NCI-H1417 (cell line): Measurements from ENCODE around the gene UNC5B.
A peak's percentile ranks its signal among the peaks of the same experiment; 100 is the strongest.
"Not testable (repeated sequence)": the region's sequence is repeated elsewhere in the genome, so short reads cannot be mapped to it uniquely, and the experiment has no call there.

ENCODE experiments used
- DNase-seq, 3 experiments: peaks; one replicate each; lab custom pipeline; 2025; lab: John Stamatoyannopoulos, UW

Gene UNC5B

DNA sequence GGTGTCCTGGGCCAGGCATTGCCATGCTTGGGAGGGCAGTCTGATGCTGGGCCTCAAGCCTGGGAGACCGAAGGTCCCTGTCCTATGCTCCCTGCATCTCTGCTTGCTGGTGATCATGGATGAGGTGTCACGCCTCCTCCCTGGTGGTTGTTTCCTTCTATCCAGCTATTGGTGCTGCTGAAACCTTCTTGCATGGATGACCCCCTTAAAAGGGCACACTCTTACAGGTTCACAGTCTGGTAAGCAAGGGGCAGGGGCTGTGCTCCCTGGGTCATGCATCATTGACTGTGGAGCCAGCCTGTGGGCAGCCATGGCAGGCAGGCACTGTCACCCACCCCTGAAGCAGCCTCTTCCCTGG, 69.9 kb downstream of the UNC5B start:
- no peak for DNase-seq

DNA sequence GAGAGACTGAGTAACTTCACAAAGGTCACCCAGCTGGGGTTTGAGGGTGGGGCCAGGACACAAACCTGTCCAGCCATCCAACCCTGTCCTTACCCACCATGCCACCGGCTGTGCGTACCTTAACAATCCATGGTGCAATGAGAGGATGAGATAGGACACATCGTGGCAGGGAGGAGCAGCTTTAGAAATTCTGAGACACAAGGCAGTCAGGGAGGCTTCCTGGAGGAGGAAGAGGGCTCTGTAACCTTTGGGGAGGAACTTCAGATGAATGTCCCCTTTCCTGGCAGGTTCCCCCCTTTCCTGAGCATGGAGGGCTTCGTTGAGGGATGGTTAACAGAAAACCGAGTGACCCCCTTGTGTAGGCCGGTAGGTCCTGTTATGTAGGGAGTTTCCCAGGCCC, 71.0 kb downstream of the UNC5B start:
- no peak for DNase-seq

GRCh38 chr10:71283876-71284275, 71.5 kb downstream of the UNC5B start:
- no peak for DNase-seq

DNA sequence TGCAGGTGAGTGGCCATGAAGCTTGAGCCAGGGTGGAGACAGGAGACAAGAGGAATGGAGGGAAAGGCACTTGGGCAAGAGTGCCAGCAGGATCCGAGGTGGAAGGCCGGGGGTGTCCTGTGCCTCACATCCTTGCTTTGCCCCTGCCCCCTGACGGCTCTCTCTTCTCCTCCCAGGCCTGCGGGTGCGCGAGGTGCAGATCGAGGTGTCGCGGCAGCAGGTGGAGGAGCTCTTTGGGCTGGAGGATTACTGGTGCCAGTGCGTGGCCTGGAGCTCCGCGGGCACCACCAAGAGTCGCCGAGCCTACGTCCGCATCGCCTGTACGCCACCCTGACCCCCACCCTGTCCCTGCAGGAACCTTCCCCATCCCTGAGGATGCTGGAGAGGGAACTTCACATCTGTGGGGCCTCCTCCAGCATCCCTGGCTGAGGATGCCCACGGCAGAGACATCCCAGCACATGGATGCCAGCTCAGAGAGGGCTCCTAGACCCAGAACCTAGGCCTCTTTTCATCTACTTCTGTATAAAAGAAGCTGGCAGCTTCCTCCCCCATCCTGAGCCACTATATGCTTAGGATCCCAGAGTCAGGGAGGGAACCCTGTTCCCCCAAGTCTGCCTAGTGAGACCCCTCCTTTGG, 72.3 kb downstream of the UNC5B start:
- DNase-seq, result no peak

DNA sequence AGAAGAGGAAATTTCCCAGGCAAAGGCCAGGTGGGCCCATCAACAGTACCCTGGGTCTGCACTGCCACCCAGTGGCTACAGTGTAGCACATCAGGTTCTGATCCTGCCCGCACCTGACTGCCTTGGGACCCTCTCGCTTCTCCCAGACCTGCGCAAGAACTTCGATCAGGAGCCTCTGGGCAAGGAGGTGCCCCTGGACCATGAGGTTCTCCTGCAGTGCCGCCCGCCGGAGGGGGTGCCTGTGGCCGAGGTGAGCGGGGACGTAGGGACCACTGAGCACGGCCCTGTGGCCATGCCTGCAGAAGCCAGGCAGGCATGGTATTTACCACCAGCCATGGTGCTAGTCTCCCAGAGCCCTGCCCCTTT, 72.8 kb downstream of the UNC5B start:
- peak; percentile 26 to 62 (median 29) for DNase-seq

DNA sequence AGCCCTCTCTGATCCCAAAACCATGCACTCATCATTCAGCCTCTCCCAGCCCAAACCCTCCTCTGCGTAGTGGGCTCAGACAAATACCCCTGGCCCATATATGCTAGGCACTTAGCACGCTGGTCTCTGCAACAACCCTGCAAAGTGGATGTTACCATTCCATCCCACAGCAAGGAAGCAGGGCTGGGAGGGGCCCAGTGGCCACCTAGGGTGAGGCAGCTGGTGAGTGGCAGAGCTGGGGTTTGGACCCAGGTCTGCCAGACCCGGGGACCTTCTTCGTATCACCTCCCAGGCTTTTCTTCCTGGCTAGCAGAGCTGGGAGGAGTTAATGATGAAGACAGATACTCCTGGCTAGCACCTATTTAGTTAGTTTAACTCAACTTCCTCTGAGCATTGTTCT, 73.6 kb downstream of the UNC5B start:
- DNase-seq, result no peak

- DNase-seq, result no peak
Observed at GRCh38 chr10:71286521-71287294, 74.3 kb downstream of the UNC5B start.

DNA sequence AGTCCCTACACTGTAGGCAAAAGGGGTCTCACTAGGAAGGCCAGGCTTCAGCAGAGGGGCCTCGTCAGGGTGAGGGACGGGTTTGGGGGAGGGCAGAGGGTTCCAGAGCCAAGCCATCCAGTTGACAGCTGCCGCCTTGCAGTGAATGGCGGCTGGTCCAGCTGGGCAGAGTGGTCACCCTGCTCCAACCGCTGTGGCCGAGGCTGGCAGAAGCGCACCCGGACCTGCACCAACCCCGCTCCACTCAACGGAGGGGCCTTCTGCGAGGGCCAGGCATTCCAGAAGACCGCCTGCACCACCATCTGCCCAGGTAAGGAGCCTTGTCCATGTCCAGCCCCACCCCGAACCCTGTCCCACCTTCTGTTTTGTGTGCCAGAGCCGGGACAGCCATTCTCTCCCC, 75.1 kb downstream of the UNC5B start:
- no peak for DNase-seq

DNA sequence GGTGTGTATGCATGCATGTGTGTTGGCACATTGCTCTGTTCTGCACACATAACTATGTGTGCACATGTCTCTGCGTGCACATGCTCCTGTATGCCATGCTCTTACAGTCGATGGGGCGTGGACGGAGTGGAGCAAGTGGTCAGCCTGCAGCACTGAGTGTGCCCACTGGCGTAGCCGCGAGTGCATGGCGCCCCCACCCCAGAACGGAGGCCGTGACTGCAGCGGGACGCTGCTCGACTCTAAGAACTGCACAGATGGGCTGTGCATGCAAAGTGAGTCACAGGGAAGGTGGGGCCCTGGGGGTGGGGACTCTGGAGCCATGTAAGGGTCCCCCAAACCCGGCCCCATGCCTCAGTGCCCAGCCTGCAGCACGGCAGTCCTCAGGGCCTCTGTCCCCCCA, 76.1 kb downstream of the UNC5B start:
- no peak for DNase-seq

- no peak for DNase-seq
Observed at GRCh38 chr10:71289421-71290130, 77.2 kb downstream of the UNC5B start.

- no peak for DNase-seq
Observed at GRCh38 chr10:71290331-71290730, 78.0 kb downstream of the UNC5B start.

DNA sequence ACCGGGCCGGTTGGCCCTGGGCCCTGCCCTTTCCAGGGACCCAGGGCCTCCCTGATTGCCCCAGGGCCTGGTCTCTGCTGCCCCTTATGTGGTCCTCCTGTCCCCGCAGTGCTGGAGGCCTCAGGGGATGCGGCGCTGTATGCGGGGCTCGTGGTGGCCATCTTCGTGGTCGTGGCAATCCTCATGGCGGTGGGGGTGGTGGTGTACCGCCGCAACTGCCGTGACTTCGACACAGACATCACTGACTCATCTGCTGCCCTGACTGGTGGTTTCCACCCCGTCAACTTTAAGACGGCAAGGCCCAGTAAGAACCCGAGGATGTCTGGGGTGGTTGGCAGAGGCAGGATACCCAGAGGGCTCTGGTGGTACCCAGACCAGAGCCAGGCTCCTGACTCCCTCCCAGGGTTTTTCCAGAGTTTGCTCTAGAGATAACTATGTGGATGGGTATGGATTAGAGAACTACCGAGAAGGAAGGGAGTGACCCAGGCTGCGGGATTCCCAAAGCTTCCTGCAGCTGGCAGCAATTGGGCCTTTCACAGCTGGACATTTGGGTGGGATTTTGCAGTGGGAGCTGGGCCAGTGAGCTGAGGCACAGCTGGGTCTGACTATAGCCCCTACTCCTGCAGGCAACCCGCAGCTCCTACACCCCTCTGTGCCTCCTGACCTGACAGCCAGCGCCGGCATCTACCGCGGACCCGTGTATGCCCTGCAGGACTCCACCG, 78.6 kb downstream of the UNC5B start:
- no peak for DNase-seq

GRCh38 chr10:71291528-71291900, 79.1 kb downstream of the UNC5B start:
- DNase-seq, result no peak

DNA sequence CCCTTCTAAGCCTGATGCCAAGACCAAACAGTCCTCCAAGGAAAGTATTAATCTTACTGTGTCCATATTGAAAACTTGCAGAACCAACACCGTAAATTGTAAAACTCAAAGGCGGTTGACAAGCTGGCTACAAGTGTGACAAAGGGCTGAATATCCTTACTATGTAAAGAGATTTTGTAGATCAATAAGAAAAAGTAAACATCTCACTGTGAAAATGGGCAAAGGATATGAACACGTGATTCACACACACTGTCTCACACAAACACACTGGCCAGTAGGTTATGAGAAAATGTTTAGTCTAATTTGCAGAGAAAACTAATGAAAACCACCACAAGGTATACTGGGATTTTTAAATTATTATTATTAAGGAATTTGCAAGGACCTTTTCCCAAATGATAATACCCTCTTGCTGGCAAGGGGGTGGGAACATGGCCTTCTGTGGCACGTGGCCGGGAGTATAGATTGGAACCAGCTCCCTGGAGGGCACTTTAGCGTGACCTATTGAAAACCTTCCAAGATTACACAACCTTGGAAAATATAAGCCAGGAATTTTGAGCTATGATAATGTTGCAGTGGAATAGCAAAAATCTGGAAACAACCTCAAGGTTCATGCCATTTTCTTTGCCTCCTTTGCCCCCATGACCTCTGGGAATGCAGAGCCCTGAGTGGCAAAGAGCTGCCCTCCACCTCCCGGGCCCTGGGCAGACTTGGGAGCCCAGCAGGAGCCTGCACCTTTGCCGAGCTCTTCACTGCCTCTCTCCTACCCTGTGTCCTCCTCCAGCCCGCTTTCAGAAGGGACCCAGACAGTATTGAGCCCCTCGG, 80.5 kb downstream of the UNC5B start:
- no peak for DNase-seq

DNA sequence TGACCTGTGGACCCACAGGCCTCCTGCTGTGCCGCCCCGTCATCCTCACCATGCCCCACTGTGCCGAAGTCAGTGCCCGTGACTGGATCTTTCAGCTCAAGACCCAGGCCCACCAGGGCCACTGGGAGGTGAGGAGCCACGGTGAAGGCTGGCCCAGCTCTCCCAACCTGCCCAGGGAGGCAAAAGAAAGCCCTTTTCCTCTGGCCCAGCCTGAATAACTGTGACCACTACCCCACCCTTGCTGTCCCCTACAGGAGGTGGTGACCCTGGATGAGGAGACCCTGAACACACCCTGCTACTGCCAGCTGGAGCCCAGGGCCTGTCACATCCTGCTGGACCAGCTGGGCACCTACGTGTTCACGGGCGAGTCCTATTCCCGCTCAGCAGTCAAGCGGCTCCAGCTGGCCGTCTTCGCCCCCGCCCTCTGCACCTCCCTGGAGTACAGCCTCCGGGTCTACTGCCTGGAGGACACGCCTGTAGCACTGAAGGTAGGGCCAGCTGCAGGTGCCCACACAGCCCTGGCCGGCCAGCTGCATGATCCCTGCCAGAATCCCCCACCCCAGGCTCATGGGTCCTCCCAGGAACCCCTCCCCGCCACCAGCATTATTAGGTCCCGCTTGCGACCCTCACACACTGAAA, 81.2 kb downstream of the UNC5B start:
- peak in 2 of 3 experiments; percentile 14 to 65 for DNase-seq

GRCh38 chr10:71294091-71294561, 81.8 kb downstream of the UNC5B start:
- no peak for DNase-seq

DNA sequence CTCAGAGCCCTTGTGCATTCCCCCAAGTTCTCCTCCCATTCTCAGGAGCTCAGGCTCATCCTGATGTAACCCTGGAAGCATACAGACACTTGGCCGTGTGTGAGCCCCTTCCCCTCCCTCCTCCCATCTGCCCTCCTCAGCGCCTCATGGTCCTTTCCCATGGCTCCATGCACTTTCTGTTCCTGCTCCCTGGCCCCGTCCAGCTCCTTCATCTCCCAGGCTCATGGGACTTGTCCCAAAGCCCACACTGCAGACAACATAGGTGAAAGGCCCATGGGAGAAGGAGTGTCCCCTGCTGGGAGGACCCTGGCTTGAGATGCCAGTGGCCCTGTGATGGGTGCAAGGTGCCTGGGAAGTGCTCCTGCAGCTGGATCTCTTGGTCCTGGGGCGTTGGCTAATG, 82.5 kb downstream of the UNC5B start:
- no peak for DNase-seq

DNA sequence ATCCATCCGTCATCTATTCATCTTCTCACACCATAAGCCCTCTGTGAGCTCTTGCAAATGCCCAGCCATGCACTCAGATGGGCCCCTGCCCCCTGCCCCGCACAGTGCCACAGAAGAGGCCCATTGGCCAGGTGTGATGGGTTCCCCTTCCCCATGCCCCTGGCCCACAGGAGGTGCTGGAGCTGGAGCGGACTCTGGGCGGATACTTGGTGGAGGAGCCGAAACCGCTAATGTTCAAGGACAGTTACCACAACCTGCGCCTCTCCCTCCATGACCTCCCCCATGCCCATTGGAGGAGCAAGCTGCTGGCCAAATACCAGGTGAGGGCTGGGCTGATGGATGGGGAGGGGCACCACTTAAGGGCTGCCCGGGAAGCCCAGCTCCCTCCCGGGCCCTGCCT, 83.3 kb downstream of the UNC5B start:
- DNase-seq, result no peak

GRCh38 chr10:71296086-71296485, 83.7 kb downstream of the UNC5B start:
- no peak for DNase-seq

DNA sequence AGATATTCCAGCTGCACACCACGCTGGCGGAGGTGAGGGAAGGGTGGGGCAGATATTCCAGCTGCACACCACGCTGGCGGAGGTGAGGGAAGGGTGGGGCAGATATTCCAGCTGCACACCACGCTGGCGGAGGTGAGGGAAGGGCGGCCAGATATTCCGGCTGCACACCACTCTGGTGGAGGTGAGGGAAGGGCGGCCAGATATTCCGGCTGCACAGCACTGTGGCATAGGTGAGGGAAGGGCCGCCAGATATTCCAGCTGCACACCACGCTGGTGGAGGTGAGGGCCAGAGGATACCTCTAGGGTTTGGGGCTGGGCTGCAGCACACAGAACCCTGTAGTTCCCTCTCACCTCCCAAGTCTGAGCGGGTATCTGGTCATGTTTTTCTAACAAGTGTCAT, 84.4 kb downstream of the UNC5B start:
- not testable (repeated sequence) for DNase-seq

GRCh38 chr10:71297343-71297742, 85.0 kb downstream of the UNC5B start:
- no peak for DNase-seq
